H1 (cell line): ENCODE data around the gene GOSR1. TPM values are rescaled to one million over a fixed set of nuclear protein-coding genes. Genes with fewer than 3 reads are reported as not detected.

Experiments
- CTCF ChIA-PET: fragments of 300-600 bp; sonication (Branson Sonifier 250); formaldehyde crosslinking; loops from one replicate; lab custom pipeline; 2021; ENCODE audit not compliant: partially characterized antibody; lab: Charles Lee
- POLR2A ChIA-PET: fragments of 300-600 bp; sonication (Branson Sonifier 250); formaldehyde crosslinking; loops from one replicate; lab custom pipeline; 2021; ENCODE audit warnings: inconsistent platforms; ENCODE audit not compliant: partially characterized antibody; lab: Charles Lee
- DNase-seq, 2 experiments: peaks; one replicate each; pipeline versions ENCODE4 v3.0.0 to v3.0.0-alpha.2; 2010 to 2022; ENCODE audit warnings: low spot score in 2 of 2, low read depth in 1 of 2, mixed read lengths in 1 of 2
- FAIRE-seq: peaks from 2 replicates; lab custom pipeline; 2011; peaks lifted over from hg19 to GRCh38; lab: Jason Lieb, UNC
- H2AFZ ChIP-seq: 2 replicates; pipeline ENCODE4 v1.8.1; 2012; ENCODE audit warnings: low read length, inconsistent platforms
- H2AK5ac ChIP-seq: 2 replicates; pipeline ENCODE4 v1.6.1; 2013; ENCODE audit warnings: low read depth, low read length
- H2BK120ac ChIP-seq: replicated peaks from 2 replicates; pipeline ENCODE3; 2013; ENCODE audit warnings: low read depth, low read length, inconsistent platforms
- H2BK12ac ChIP-seq: 2 replicates; pipeline ENCODE4 v1.6.1; 2013; ENCODE audit warnings: low read depth, low read length
- H2BK15ac ChIP-seq: 2 replicates; pipeline ENCODE4 v1.6.1; 2013; ENCODE audit warnings: low read length
- H2BK20ac ChIP-seq: 2 replicates; pipeline ENCODE4 v1.6.1; 2013; ENCODE audit warnings: low read length
- H2BK5ac ChIP-seq: 2 replicates; pipeline ENCODE4 v1.6.1; 2013; ENCODE audit warnings: low read depth, low read length
- H3K14ac ChIP-seq: 2 replicates; pipeline ENCODE4 v1.6.1; 2013; ENCODE audit warnings: inconsistent platforms; ENCODE audit not compliant: insufficient read length
- H3K18ac ChIP-seq: 2 replicates; pipeline ENCODE4 v1.6.1; 2013; ENCODE audit warnings: low read length; ENCODE audit errors: extremely low read depth
- H3K23ac ChIP-seq: 2 replicates; pipeline ENCODE4 v1.6.1; 2013; ENCODE audit warnings: inconsistent platforms; ENCODE audit not compliant: insufficient read length
- H3K23me2 ChIP-seq: 2 replicates; pipeline ENCODE4 v1.6.1; 2013; ENCODE audit warnings: low read depth, low read length
- H3K27ac ChIP-seq: 2 replicates; pipeline ENCODE4 v1.6.1; 2011; ENCODE audit warnings: low read depth, low read length, inconsistent platforms
- H3K27me3 ChIP-seq, 4 experiments: replicated peaks in 1 of 4; 1 replicate in 1 of 4; 2 replicates in 3 of 4; pipeline versions ENCODE4 v1.6.1 to v1.8.1; 2011 to 2013; ENCODE audit warnings: low read length in 3 of 4, mild to moderate bottlenecking in 3 of 4, inconsistent platforms in 2 of 4, mixed read lengths in 2 of 4, moderate library complexity in 1 of 4; ENCODE audit not compliant: control insufficient read depth in 3 of 4, insufficient read depth in 3 of 4; ENCODE audit errors: extremely low read depth in 1 of 4
- H3K36me3 ChIP-seq, 4 experiments: 2 replicates each; pipeline versions ENCODE4 v1.6.1 to v1.8.1; 2011 to 2013; ENCODE audit warnings: mild to moderate bottlenecking in 4 of 4, low read length in 3 of 4, moderate library complexity in 2 of 4, control low read depth in 1 of 4, inconsistent platforms in 1 of 4; ENCODE audit not compliant: insufficient read depth in 4 of 4, control insufficient read depth in 2 of 4
- H3K4ac ChIP-seq: replicated peaks from 2 replicates; pipeline ENCODE3; 2013; ENCODE audit warnings: low read length, low read depth, mixed read lengths, inconsistent platforms; ENCODE audit not compliant: insufficient read length
- H3K4me1 ChIP-seq, 4 experiments: replicated peaks in 1 of 4; 1 replicate in 1 of 4; 2 replicates in 3 of 4; pipeline versions ENCODE4 v1.6.1 to v1.8.1; 2011 to 2013; ENCODE audit warnings: low read length in 3 of 4, inconsistent platforms in 2 of 4, mixed read lengths in 1 of 4; ENCODE audit not compliant: insufficient read depth in 4 of 4, control insufficient read depth in 3 of 4
- H3K4me2 ChIP-seq, 2 experiments: 2 replicates each; pipeline versions ENCODE4 v1.6.1 to v1.8.1; 2011 to 2013; ENCODE audit warnings: low read depth in 2 of 2, low read length in 2 of 2, control low read depth in 1 of 2, inconsistent platforms in 1 of 2, mild to moderate bottlenecking in 1 of 2; ENCODE audit not compliant: insufficient read depth in 1 of 2
- H3K4me3 ChIP-seq, 4 experiments: fragments of 200-600, 300-600 bp in 1 of 4; sonication (generic), shearing (Covaris generic), sonication (Bioruptor Twin) in 1 of 4; 2 replicates each; pipeline versions ENCODE4 v1.5.1 to v1.8.1; 2011 to 2016; ENCODE audit warnings: low read length in 4 of 4, low read depth in 3 of 4, control low read depth in 2 of 4, inconsistent platforms in 2 of 4, mild to moderate bottlenecking in 2 of 4, mixed read lengths in 1 of 4, moderate library complexity in 1 of 4; ENCODE audit not compliant: insufficient read depth in 2 of 4; ENCODE audit errors: extremely low read depth in 1 of 4
- H3K56ac ChIP-seq: replicated peaks from 2 replicates; pipeline ENCODE3; 2013; ENCODE audit warnings: low read depth, mild to moderate bottlenecking, mixed read lengths, low read length, inconsistent platforms; ENCODE audit not compliant: insufficient read length
- H3K79me1 ChIP-seq: 2 replicates; pipeline ENCODE4 v1.6.1; 2013; ENCODE audit warnings: low read depth, low read length, control low read depth
- H3K79me2 ChIP-seq, 2 experiments: 2 replicates each; pipeline versions ENCODE4 v1.6.1 to v1.8.1; 2012 to 2013; ENCODE audit warnings: low read length in 2 of 2, mild to moderate bottlenecking in 2 of 2, inconsistent platforms in 1 of 2; ENCODE audit not compliant: insufficient read depth in 2 of 2, control insufficient read depth in 1 of 2
- H3K9ac ChIP-seq, 4 experiments: replicated peaks in 1 of 4; 1 replicate in 1 of 4; 2 replicates in 3 of 4; pipeline versions ENCODE4 v1.6.1 to v1.8.1; 2011 to 2013; ENCODE audit warnings: low read depth in 3 of 4, low read length in 3 of 4, control low read depth in 2 of 4, mild to moderate bottlenecking in 2 of 4, moderate library complexity in 2 of 4, inconsistent platforms in 1 of 4; ENCODE audit errors: extremely low read depth in 1 of 4
- H3K9me3 ChIP-seq, 2 experiments: 2 replicates each; pipeline versions ENCODE4 v1.6.1 to v1.8.1; 2012 to 2013; ENCODE audit warnings: mild to moderate bottlenecking in 2 of 2, moderate library complexity in 2 of 2, control low read depth in 1 of 2, inconsistent platforms in 1 of 2, low read depth in 1 of 2, low read length in 1 of 2, mixed read lengths in 1 of 2; ENCODE audit not compliant: insufficient read depth in 2 of 2
- H4K20me1 ChIP-seq, 2 experiments: replicated peaks in 1 of 2; 2 replicates each; pipeline versions ENCODE3 to v1.8.1; 2011 to 2013; ENCODE audit warnings: inconsistent platforms in 2 of 2, low read length in 2 of 2, mild to moderate bottlenecking in 1 of 2; ENCODE audit not compliant: insufficient read depth in 2 of 2, control insufficient read depth in 1 of 2
- H4K5ac ChIP-seq: 2 replicates; pipeline ENCODE4 v1.6.1; 2013; ENCODE audit warnings: low read length, low read depth, mixed read lengths, inconsistent platforms; ENCODE audit not compliant: insufficient read length
- H4K8ac ChIP-seq: 2 replicates; pipeline ENCODE4 v1.8.0; 2013; ENCODE audit warnings: mild to moderate bottlenecking, moderate library complexity, low read length, inconsistent platforms; ENCODE audit not compliant: insufficient read depth; ENCODE audit errors: extremely low read depth
- H4K91ac ChIP-seq: replicated peaks from 2 replicates; pipeline ENCODE3; 2013; ENCODE audit warnings: low read length, mixed read lengths, inconsistent platforms; ENCODE audit not compliant: insufficient read length
- WGBS, 2 experiments: shearing (Covaris generic) in 1 of 2; methylation state at CpG; one replicate each; pipeline versions ENCODE4 v1.1.6 to v1.1.7; 2013 to 2015; ENCODE audit warnings: low lambda C conversion rate in 2 of 2, mixed read lengths in 2 of 2, inconsistent platforms in 1 of 2, low coverage in 1 of 2, missing lambda C conversion rate in 1 of 2; ENCODE audit not compliant: insufficient replicate concordance in 2 of 2, insufficient coverage in 1 of 2, insufficient read length in 1 of 2; ENCODE audit errors: extremely low coverage in 1 of 2, missing lambda C conversion rate in 1 of 2; 5-methylcytosine and 5-hydroxymethylcytosine counted together
- polyA plus RNA-seq, 7 experiments: library from polyadenylated mRNA; depleted of rRNA in 3 of 7; stranded (reverse) in 5 of 7; unstranded in 2 of 7; fragments of >200 nt in 5 of 7; fragments of 200-250 nt in 2 of 7; gene quantifications; 1 replicate in 5 of 7; 2 replicates in 1 of 7; 4 replicates in 1 of 7; pipeline versions ENCODE4 v1.2.1 to v1.2.3, GENCODE V29; 2011 to 2013; ENCODE audit warnings: missing spikeins in 2 of 7, mixed read lengths in 2 of 7
- total RNA-seq: library from RNA; stranded (reverse); fragmentation: NEBNext Ultra II Directional; extraction: Animal tissue kit (Norgen Biotek cat#: 25700); gene quantifications from 2 replicates; pipeline ENCODE4 v1.2.1, GENCODE V29; 2021

Gene GOSR1
- total and polyA plus RNA-seq, 2 of the 8 experiments (the other 6 are each of a cell fraction or from before 2014, with no cell fraction given), result 9.2 to 43.3 TPM

DNA sequence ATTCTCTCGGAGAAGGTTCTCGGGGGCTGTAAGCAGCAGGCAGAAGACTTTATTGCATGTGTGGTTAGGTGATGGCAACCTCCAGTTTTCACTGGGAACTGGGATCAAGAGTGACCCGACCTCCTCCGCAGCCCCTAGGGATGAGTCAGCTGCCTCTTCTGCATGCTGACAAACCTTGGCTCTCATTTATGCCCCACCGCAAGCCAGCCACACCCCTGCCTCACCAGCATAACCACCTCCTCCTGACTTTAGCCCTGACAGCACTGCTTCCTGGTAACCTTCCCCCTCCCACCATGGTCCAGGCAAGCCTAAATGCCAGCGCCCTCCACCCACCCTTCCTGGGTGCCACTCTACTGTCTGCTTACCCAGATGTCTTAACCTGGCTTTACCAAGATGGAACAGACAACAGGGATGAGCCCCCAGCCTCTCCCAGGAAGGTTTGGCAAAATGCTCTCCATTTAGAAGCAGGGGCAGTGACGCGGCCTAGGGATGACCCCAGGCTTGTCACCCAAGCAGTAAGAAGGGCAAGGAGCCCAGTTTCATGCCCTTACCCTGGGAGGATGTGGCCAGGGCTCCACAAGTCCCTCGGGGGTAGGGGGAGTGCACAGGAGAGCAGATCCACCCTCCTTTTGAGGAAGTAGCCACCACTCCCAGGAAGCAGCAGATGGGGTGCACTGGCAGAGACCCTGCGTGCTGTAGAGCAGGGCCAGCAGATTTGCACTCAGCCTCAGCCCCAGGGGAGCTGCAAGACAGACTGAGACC is 73.5 kb downstream of the GOSR1 start:
- Histone ChIP-seq H4K5ac (no peak overlapping the region), H2BK15ac (no peak overlapping the region), H3K4me3 (no peak overlapping the region), H3K79me1 (no peaks in the 10 kb centered on the region), H3K4me2 (no peak overlapping the region), H4K20me1 (no peaks in the 10 kb centered on the region), H2BK5ac (no peak overlapping the region), H3K36me3 (no peaks in the 10 kb centered on the region), H4K91ac (no peak overlapping the region), H3K56ac (no peak overlapping the region), H3K79me2 (no peaks in the 10 kb centered on the region), H3K18ac (no peak overlapping the region), H3K14ac (no peak overlapping the region), H3K23ac (no peak overlapping the region), H3K23me2 (no peaks in the 10 kb centered on the region), H3K9me3 (no peaks in the 10 kb centered on the region), H4K8ac (no peak overlapping the region), H3K9ac (no peak overlapping the region), H3K27me3 (no peaks in the 10 kb centered on the region), H2AFZ (no peak overlapping the region), H2BK12ac (no peak overlapping the region), H3K4ac (no peak overlapping the region), H3K4me1 (no peaks in the 10 kb centered on the region), H2BK20ac (no peak overlapping the region), H2AK5ac (no peak overlapping the region), H2BK120ac (no peak overlapping the region), H3K27ac (no peak overlapping the region)
- FAIRE-seq (no peak), DNase-seq (peak in 1 of 2 experiments; percentile 39)
- POLR2A ChIA-PET, result interaction anchor here (1.0 kb wide), 1 partner anchor 9 kb away, joined by 3 read pairs; no protein-coding TSS in a partner anchor
- WGBS, 2 experiments, result 93% methylated on average over 10 of the region's 10 CpGs; no CpG with 5 or more reads in 1 of the 2 experiments
- CTCF ChIA-PET, result no interaction called here
